HG03575 (cell line): ENCODE data around the gene TRIM29.
"Not testable (repeated sequence)": the region's sequence is repeated elsewhere in the genome, so short reads cannot be mapped to it uniquely, and the experiment has no call there.

ENCODE experiments used
- ATAC-seq: cut with Tn5 transposase; IDR thresholded peaks from one replicate; pipeline ENCODE4 v1.9.1; 2021; ENCODE audit not compliant: unreplicated experiment, insufficient number of reproducible peaks, low FRiP score; ENCODE audit errors: extremely low read depth

Gene TRIM29

GRCh38 chr11:120173019-120173705 lies 35.2 kb upstream of the TRIM29 start:
- ATAC-seq, result no peak

- ATAC-seq, result no peak
Measured at GRCh38 chr11:120172054-120172911, 34.4 kb upstream of the TRIM29 start.

DNA sequence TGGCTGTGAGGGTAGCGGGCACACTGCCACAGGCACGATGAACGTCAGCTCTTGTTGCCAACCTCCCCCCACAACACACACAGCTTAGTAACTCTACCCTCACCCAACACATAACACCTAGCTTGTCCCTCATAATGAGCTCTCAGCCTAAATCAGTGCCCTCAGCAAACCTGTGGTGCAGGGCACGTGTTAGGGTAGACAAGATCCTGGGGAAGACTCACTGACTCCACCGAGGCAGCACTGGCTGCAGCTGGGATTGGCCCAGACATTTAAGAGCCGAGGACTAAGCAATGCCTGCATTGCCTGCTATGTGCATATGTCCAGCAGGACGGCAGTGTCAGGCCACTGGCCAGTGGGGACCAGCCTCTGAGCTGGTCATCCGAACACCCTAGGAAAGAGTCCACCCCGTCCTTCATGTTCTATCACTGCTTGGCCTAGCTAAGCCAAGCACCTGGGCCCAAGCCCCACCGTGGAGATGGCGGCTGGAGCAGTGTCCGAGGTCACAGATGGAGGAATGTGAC lies 32.9 kb upstream of the TRIM29 start:
- no peak for ATAC-seq

DNA sequence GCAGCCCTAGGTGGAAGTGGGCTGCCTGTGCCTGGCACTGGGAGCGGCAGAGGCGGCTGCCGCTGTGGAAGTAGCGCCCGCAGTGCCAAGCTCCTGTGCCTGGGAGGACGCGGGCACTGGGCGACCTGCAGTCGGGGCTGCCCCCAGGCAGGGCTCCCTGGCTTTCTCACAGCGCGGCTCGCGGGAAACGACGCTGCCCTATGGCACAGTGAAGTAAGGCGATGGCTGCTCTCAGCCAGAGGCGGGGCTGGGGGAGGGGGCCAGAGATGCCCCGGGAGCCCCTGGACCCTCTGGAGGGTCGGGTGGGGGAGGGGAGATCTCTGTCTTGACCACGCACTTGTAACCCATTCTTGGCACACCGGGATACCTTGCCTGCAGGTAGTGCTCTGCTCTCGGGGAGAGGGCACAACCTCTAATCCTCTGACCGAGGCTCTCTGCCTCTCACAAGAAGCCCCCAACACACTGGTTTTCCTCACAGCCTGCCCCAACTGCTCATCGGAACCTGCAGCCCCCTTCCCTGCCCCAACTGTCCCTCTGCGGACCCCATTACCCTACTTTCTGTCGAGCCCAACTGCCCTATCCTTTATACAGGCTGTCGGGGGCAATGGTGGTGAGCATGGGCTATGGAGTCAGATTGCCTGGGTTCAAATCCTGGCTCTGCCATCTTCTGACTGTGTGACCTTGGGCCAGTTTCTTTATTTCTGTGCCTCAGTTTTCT lies 32.2 kb upstream of the TRIM29 start:
- ATAC-seq, result no peak

DNA sequence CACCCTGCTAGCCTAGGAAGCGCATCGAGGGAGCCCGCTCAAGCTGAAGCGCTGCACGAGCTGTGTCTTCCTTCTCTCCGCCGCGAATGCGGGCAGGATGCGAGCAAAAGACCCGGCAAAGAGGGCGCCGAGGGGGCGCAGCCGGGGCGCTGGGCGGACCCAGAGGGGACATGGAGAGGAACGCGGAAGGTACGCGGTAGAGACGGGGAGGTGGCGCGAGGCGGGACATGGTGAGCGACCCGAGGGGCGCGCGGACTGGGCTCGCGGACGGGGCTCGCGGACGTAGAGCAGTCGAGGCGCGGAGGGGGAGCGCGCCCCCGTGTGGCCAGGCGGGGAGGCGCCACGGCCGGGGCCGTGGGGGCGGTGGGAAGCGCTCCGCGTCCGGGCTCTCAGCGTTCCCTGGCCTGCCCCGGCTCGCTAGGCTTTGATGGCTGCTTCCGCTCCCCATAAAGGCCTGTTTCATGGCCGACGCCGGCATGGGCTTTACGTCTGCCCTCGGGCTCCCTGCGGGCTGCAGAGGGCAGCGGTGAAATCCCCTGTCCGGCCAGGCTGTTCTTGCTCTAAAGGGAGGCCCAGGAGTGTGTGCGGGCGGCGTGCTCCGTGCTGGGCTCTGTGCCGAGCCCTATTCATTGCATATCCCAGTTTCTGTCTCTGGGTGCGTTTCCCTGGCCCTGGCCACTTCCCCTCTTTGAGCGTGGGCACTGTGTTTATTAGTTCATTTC lies 31.2 kb upstream of the TRIM29 start:
- no peak for ATAC-seq

DNA sequence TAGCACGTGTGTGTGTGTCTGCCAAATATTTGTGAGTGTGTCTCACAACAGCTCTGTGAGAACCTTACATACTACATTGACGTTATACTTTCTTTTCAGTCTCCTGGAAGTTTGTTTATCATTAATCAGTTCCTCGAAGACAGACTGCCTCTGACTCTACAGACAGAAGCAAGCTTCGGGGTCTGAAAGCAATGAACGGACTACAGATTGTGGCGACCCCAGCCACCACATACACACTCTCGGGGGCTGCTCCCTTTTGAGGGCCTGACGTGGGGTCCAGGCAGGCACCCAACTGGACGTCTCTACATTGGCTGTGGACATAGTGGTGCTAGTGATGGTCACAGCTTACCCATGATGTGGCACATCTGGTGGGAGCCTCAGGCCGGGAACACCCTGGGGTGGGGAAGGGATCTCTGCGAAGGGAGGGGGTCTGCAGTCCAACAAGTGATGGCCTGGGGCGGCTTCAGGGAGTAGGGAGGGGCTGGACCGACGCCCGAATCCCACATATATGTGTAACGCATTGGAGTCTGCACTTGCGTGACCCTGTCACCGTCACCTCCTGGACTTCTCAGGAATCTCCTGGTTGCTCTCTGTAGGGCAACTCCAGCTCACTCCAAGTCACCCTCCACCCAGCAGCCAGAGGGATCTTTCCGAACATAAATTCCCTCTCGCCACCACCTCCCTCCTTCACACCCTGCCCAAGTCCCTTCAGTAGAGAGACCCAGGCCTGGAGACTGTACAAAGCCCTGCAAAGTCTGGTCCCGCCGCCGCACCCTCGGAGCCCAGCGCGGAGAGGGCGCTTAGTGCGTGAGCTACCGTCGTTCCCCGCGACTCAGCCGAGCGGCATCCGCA lies 30.4 kb upstream of the TRIM29 start:
- no peak for ATAC-seq

- ATAC-seq, result no peak
Measured at GRCh38 chr11:120167659-120168058, 29.7 kb upstream of the TRIM29 start.

- ATAC-seq, result no peak
Measured at GRCh38 chr11:120160436-120160835, 22.5 kb upstream of the TRIM29 start.

DNA sequence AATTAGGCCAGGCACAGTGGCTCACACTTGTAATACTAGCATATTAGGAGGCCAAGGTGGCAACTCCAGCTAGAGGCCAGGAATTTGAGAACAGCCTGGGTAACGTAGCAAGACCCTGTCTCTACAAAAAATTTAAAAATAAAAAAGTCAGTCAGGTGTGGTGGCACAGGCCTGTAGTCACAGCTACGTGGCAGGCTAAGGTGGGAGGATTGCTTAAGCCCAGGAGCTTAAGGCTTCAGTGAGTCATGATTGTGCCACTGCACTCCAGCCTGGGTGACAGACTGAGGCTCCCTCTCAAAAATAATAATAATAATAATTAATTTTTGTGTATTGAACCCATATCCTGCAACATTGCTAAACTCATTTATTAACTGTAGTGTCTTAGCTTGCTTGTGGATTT lies 15.3 kb upstream of the TRIM29 start:
- ATAC-seq, result no peak

DNA sequence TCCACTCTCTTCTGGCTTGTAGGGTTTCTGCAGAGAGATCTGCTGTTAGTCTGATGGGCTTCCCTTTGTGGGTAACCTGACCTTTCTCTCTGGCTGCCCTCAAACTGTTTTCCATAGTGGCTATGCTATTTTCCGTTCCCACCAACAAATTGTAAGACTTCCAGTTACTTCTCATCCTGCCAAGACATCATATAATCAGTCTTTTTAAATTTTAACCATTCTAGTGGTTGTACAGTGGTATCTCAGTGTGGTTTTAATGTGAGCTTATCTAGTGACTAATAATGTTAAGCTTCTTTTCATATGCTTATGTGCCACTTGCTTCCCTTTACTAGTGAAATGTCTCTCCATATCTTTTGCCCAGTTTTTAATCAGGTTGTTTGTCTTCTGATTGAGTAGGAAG lies 13.6 kb upstream of the TRIM29 start:
- no peak for ATAC-seq

DNA sequence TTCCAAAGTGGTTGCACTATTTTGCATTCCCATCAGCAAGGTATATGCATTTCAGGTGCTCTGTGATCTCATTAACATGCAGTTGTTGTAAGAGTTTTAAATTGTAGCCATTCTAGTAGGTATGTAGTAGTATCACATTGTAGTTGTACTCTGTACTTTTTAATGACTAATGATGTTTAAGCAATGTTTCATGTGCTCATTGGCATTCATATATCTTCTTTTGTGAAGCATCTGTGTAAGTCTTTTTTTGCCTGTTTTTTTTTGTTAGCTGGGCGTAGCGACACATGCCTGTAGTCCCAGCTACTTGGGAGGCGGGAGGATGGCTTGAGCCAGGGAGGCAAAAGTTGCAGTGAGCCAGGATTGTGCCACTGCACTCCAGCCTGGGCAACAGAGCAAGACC lies 11.3 kb upstream of the TRIM29 start:
- ATAC-seq, result no peak

DNA sequence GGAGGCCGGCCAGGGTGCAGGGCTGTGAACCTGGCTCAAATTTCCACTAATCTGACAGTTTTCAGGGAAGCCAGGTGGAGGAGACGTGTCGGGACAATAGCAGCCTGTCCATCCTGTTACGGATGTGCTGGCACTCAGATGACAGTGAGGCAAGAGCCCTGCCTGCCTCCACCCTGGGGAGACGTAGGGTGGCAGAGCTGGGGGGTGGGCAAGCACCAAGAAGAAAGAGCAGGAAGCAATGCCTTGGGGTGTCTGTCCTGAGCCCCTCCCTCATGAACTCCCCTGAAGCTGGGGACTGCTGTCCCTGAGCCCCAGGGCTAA lies 10.0 kb upstream of the TRIM29 start:
- no peak for ATAC-seq

DNA sequence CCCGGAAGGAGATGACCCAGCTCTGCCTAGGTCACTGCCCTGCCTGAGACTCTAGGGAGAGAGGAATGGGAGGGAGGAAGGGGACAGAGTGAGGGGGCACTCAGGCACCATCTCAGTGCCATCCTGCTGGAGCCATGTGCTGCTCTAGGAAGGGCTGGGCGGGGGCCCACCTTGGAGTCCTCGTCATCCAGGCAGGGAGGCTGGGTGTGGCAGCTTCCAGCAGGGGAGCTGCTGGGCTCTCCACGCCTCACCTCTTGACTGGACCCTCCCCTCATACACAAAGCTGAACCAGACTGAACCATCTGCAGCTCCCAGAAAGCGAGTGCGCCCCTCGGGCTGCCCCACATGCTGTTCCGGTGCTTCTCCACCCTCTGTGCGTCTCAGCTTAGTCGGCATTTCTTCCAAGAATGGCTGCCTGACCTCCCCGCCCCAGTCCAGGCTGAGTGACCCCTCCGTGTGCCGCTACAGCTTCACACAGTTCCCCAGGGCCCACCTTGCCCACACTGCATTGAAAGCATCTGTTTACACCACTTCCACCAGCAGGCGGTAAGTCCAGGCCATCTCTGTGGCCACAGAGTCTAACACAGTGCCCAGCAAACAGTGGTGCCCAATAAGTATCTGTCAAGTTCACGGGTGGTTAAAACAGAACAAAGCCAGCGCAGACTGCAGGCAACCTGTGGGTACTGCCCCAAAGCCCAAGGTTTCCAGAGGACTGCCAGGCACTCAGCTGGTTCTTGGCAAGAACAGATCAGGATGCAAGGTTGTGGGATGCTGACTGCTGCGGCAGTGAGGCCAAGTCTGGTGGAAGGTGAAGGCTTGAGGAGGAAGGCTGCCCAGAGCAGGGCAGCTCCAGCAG lies 9.4 kb upstream of the TRIM29 start:
- ATAC-seq, result no peak

- ATAC-seq, result no peak
Measured at GRCh38 chr11:120146413-120147093, 8.6 kb upstream of the TRIM29 start.

DNA sequence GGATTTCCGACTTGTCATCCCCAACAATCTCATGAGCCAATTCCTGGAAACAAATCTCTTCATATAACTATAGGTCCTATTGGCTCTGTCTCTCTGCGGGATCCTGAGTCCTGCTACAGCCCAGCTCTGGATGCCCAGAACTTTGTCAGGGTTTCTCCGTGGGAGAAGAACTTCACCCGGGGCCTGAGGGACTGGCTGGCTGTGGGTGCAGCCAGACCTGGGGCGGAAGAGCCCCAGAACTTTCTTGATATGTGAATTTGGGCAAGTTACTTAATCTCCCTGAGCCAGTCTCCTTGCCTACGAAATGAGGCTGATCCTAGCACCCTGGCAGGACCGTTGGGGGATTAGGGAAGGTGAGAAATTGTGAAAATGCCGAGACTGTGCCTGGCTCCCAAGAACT lies 6.6 kb upstream of the TRIM29 start:
- ATAC-seq, result no peak

DNA sequence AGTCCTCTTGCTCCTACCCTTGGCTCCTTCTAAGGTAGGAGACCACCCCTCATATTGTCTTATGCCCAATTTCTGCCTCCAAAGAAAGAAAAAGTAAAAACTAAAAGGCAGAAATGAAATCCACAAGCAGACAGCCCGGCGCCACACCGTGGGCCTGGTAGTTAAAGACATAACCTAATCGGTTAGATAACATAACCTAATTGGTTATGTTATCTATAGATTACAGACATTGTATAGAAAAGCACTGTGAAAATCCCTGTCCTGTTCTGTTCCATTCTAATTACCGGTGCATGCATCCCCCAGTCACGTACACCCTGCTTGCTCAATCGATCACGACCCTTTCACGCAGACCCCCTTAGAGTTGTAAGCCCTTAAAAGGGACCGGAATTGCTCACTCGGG lies 5.6 kb upstream of the TRIM29 start:
- not testable (repeated sequence) for ATAC-seq
